Heart left ventricle (tissue), 13 donors: ENCODE data around the gene HOTAIR.

ENCODE experiments used
- CTCF ChIP-seq, 12 donors: fragments of 200-600 bp; sonication (generic) in 4 of 12; IDR thresholded peaks; one replicate each; pipeline versions ENCODE4 v1.5.0 to v1.8.0; 2018 to 2022; ENCODE audit warnings: antibody characterized with exemption in 12 of 12, mild to moderate bottlenecking in 5 of 12
- POLR2A ChIP-seq, 2 donors: fragments of 450-650 bp; IDR thresholded peaks; one replicate each; pipeline ENCODE4 v1.6.1; 2017; ENCODE audit warnings: antibody characterized with exemption in 2 of 2, mild to moderate bottlenecking in 2 of 2, moderate library complexity in 2 of 2
- donor health status: ischemic (EF 13 %, LVEDD 7.1; RV severe dilation, severe dysfunction).
- donor health status: DM: no; HTN: yes; CAD: no.
- donor health status: DM: no; HTN: no; CAD: no.
- donor health status: ischemic (EF 25% LVEDD 6.9; RV normal size, moderate dysfunction).
- donor health status: ischemic (EF 25% LVEDD 5.7; RV mildly dilated, moderate dysfunction).
- donor health status: ischemic (EF 35%, LVEDD 5.7; RV mildly dilated, moderate dysfunction).
- donor health status: nonischemic (EF 11% LVEDD 7.7; RV severe dilation, severe dysfunction).
- donor health status: DM: yes; HTN: yes; CAD: no.
- donor health status: PGD.
- donor health status: ischemic (EF 29% LVEDD 5.4; RV normal size, mild dysfunction).
- donor health status: nonischemic (EF 23%, LVEDD 6.1; RV moderate dilation, normal function).

- TF ChIP-seq CTCF (IDR thresholded peaks at IDR 0.05) (no peak), POLR2A (IDR thresholded peaks at IDR 0.05) (no peak)
Measured at GRCh38 chr12:53963005-53963404, 11.7 kb downstream of the HOTAIR start.
